HG03565 (cell line): Measurements from ENCODE around the gene SEH1L.
"Not testable (repeated sequence)": the region's sequence is repeated elsewhere in the genome, so short reads cannot be mapped to it uniquely, and the experiment has no call there.

Experiments
- ATAC-seq: cut with Tn5 transposase; IDR thresholded peaks from one replicate; pipeline ENCODE4 v1.9.1; 2021; ENCODE audit warnings: mild to moderate bottlenecking, moderate library complexity; ENCODE audit not compliant: unreplicated experiment

The SEH1L gene

DNA sequence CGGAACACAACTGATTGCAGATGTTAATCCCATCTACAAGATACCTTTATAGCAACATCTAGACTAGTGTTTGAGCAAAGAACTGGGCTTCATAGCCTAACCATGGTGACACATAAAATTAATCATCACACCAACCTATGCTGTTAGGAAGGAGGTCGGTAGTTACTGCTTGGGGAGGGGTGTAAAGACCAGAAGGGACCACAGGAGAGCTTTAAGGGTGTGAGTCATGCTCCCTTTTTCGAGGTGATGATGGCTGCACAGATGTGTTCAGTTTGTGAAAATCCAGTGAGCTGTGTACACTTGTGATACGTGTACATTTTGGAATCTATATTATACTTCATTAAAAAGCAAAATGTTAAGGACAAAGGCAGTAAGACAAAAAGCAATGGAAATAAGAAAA is 4.6 kb upstream of the SEH1L start:
- ATAC-seq: no peak

DNA sequence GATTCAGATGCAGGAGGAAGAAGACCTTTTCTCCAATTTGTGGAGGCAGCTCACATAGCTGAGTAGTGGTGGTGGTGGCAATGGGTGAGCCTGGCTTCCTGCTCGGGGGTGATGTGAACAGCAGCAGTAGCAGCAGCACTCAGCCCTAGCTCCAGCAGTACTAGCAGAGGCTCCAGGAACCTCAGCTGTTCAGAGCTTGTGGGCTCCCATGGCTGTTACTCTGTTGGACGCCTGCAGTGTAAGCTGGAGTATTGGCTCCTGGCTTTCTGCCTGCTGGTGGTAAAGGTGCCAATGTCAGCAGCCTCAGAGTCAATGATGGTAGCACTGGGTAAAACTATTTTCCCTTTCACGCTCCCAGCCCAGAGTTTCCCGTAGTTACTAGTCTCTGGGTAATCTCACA is 3.1 kb upstream of the SEH1L start:
- no peak for ATAC-seq

DNA sequence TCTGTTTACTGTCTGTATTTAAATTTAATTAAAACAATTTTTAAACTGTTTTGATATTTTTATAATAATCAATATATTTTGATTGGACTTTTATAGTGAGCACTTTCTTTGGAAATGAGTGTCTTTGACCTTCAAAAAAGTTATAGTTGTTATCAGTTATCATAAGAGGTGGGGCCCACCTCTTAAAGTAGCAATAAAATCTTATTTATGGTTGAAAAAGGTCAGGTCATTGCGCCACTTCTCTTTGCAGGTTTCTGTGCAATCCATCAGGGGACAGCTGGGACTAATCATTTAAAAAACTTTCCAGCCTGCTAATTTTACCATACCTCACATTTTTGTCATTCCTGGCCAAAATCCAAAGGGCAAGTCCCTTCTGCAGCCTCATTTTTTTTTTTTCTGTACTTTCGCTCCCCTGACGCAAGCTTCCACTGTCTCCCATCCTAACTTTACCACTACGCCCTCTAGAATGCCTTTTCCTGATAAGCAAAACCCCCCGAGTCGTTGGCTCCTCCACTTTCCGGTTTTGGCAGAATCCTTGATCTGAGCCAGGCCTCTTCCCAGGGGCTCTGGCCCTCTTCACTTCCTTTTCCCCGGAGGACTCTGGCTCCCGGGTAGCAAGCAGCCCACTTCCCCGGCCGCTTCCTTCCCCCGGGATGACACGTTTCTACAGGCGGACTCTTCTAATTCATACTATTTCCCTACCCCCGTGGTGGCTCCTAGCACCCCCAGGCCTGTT is 1.1 kb upstream of the SEH1L start:
- no peak for ATAC-seq

DNA sequence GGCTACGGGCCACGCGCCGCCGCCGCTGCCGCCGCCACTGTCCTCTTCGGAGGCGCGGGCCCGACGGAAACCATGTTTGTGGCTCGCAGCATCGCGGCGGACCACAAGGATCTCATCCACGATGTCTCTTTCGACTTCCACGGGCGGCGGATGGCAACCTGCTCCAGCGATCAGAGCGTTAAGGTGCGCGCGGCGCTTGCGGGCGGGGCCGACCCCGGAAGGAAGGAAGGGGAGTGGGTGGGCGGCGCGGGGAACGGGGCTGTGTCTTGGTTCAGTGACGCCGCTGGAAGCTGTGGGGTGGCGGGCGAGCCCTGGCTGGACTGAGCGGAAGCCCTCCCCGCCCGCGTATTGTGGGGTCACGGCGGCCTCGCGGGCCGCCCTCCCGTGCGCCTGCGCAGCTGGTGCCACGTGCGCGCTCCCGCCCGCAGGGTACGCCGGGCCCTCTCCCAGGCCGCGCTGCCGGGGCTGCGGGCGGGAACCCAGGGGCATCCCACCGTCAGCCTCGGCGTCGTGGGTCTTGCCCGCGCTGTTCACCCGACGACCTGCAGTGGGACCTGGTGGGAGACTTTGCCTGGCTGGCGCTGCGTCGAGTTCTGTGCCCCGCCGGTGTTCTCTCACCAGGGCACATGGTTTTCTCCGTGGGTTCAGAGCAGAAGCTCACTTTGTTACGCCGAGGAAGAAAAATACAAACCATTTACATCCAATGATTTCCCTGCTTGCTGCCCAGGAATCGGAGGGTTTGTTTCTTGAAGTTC is 416 bp downstream of the SEH1L start:
- peak; percentile 62 for ATAC-seq

DNA sequence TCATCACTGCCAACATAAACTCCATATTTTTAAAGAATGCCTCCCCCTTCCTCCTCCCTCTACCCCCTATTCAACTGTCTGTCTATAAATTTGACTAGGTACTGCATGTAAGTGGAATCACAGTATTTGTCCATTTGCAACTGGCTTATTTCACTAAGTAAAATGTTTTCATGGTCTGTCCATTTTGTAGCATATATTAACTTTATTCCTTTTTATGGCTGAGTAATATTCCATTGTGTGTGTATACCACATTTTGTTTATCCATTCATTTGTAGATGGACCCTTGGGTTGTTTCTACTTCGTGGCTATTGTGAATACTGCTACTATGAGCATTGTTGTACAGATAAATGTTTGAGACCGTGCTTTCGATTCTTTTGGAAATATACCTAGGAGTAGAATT is 10.7 kb downstream of the SEH1L start:
- no peak for ATAC-seq

DNA sequence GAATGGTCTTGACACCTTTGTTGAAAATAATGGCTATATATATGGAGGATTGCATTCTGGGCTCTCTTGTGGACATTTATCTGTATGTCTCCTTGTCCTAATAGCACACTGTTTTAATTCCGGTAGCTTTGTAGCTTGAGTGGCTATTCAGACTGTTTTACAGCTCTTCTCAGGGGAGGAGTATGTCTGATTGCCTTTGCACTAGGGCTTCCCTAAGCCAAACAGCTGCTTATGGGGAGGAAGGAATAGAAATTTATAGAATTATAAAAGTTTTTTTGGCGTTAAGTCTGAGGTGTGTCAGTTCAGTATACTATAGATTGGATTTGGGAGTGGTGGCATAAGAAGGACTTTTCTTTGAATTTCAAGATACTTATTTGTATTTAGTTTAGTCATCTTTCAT is 12.6 kb downstream of the SEH1L start:
- ATAC-seq: no peak

DNA sequence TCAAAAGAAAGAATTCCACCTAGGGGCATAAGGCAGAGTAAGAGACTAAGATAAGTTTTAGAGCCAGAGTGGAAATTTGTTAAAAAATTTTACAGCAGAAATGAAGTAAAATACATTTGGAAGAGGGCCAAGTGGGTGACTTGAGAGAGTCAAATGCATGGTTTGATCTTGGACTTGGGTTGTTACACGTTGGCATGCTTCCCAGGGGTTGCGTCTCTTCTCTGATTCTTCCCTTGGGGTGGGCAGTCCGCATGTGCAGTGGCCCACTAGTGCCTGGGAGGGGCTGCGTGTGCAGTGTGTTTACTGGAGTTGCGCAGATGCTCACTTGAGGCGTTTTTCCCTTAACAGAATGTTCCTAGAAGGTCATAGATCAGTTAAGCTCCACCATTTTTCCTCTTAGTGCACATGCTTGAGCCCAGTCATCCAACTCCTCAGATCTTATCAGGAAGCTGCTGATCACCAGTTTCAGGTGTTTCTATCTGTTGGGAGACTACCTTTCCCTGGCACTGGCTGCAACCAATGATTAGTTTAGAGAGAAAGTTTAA is 13.1 kb downstream of the SEH1L start:
- no peak for ATAC-seq

DNA sequence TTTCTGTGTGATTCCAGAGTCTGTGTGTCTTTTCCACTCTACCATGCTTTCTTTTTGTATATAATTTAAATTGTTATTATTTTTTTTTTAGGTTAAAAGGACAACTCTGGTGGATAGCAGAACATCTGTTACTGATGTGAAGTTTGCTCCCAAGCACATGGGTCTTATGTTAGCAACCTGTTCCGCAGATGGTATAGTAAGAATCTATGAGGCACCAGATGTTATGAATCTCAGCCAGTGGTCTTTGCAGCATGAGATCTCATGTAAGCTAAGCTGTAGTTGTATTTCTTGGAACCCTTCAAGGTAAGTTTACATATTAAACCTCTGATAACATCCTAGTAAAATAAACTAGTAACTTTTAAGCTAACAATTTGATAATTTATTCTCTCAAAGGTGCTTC is 15.3 kb downstream of the SEH1L start:
- no peak for ATAC-seq

DNA sequence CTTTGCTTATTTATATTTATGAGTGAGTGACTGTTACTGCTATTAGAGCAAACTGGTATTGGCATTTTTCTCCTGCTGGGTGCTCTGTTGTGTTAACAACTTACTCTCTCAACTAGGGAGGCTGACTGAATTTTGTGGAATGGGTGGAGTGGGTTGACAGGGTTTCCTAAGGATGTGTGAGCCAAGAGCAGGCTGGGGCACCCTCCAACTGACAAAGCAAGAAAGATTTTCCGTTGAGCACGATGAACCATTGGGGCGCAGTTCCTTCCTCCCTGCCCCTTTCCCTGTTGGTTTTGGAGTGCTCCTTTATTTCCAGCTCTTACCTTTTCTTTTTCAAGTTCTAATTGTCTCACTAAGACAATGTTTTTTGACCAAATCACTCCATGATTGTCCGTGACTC is 20.3 kb downstream of the SEH1L start:
- ATAC-seq: no peak

DNA sequence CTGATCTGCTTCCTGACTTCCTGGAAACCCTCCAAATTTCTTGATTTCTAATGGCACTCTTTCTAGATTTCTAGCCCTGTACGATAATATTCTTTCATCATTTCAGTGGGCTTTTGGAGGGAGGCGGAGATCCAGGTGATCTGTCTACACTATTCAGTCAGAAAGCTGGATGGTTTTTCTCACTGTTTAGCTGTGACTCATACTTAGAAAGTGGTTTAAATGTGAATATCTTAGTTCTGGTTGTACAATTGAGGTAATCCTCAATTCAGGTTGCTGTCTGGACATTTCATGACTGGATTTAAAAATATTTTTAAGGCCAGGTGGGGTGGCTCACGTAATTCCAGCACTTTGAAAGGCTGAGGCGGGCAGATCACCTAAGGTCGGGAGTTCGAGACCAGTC is 20.8 kb downstream of the SEH1L start:
- ATAC-seq: no peak

DNA sequence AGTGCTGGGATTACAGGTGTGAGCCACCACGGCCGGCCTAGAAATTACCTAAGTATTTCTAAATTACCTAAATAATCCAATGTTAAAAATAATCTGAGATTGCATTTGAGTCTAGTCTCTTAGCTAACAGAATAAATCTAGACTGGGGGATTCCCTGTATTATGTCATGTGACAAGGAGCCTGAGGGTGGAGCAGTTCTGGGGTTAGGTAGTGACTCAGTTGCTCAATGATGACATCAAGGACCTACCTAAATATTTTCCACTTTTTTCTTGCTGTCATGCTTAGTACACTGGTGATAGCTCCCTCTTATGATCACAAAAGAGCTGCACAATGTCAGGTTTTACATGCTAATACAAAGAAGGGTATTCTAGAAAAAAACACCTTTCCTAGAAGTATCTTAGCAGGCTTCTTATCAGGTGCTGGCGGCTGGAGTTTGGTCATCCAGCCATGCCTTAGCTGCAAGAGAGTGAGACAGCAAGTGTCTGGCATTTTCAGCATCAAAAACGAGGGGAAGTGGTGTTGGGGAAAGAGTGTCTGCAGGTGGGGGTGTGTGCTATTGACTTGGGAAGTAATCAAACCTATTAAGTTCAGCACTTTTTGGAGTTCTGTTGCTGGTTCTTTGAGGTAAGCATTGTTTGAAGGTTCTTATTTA is 25.9 kb downstream of the SEH1L start:
- no peak for ATAC-seq

DNA sequence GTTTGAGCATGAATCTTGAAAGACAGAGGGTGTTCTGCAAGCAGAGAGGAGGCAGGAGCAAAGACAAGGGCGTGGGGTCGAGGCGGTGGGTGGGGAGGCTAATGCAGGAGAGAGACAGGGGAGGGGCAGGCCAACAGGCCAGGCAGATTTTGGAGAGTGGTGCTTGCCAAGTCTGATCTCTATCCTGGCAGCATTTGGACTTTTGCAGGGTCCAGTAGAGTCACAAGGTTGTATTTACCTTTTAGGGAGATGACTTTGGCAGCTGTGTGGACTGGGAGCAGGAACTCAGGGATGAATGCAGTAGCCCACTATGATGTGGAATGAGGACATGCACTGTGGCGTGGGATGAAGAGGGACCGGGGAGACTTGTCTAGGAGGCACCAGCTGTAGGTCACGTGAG is 27.7 kb downstream of the SEH1L start:
- no peak for ATAC-seq

DNA sequence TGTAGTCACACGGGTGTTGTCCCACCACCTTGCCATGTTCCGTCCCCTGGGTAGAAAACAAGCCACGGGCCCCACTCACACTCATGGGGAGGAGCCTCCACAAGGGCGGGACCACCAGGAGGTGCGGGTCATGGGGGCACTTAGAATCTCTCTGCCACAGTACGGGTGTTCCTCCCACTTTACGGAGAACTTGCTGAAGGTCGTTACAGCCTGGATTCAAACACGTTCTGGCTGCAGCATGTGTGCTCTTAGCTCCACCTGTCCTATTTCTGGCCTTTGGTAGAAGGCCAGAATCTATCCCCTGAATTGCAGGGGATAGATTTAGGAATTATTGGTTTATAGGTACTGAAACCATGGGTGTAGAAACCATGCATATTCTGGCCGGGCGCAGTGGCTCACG is 28.5 kb downstream of the SEH1L start:
- no peak for ATAC-seq

DNA sequence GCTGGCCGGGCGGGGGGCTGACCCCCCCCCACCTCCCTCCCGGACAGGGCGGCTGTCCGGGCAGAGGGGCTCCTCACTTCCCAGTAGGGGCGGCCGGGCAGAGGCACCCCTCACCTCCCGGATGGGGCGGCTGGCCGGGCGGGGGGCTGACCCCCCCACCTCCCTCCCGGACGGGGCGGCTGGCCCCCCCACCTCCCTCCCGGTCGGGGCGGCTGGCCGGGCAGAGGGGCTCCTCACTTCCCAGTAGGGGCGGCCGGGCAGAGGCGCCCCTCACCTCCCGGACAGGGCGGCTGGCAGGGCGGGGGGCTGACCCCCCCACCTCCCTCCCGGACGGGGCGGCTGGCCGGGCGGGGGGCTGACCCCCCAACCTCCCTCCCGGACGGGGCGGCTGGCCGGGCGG is 32.3 kb downstream of the SEH1L start:
- not testable (repeated sequence) for ATAC-seq

DNA sequence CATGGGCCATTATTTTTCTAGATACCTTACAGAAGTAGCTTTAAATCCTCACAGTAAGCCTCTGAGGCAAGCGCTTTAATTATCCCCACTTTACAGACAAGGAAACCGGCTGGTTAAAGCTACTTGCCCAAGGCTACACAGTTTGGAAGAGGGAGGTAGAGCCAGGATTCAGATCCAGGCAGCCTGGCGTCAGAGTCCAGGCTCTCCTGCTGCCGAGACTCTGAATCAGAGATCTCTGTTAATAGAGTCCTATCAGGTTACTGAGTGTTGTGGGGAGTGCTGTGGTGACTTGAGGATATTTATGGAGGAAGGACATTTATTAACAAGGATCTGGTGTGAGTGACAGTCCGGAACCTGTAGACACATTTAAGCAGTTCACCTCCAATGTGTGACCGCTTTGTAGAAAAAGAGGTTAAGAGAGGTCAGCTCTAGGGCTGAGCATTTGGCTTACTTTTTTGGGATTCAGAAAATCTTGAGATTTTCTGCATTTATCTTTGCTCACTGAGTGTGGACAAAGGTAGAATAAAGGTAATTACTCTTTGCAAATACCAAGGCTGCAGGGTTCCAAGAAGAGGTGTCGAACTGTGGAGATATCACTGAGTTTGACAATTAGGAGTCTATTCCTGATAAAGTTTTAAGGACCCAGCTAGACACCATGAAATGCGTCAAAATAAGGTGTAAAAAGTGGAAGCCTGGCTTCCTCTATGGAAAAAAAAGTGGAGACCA is 41.7 kb downstream of the SEH1L start:
- no peak for ATAC-seq

DNA sequence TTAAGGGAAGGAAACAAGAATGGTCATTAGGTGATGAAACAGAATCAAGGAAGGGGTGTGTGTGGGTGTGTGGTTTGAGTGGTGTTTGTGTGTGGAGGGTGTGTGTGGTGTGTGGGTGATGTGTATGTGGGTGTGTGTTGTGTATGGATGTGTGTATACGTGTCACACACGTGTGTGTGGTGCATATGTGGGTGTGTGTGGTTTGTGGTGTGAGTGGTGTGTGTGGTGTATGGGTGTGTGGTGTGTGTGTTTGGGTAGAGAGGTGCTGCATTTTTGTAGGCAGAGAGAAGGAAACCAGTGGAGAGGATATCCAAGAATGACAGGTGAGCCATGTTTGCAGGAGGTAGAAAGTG is 42.3 kb downstream of the SEH1L start:
- ATAC-seq: no peak

DNA sequence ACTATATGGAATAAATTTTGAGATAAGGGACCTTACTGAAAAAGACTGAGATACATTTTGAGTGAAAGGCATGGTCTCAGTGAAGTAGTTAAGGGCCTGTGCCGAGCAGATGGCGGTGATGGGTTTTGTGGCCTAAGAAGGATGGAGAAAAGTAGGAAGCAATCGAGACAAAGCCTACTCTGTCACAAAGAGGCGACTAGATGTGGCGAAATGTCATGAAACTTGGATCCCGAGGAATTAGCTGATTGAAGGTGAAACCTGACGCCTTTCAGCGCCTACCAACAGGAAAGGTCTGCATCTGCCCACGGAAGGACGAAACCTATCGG is 42.8 kb downstream of the SEH1L start:
- ATAC-seq: no peak

DNA sequence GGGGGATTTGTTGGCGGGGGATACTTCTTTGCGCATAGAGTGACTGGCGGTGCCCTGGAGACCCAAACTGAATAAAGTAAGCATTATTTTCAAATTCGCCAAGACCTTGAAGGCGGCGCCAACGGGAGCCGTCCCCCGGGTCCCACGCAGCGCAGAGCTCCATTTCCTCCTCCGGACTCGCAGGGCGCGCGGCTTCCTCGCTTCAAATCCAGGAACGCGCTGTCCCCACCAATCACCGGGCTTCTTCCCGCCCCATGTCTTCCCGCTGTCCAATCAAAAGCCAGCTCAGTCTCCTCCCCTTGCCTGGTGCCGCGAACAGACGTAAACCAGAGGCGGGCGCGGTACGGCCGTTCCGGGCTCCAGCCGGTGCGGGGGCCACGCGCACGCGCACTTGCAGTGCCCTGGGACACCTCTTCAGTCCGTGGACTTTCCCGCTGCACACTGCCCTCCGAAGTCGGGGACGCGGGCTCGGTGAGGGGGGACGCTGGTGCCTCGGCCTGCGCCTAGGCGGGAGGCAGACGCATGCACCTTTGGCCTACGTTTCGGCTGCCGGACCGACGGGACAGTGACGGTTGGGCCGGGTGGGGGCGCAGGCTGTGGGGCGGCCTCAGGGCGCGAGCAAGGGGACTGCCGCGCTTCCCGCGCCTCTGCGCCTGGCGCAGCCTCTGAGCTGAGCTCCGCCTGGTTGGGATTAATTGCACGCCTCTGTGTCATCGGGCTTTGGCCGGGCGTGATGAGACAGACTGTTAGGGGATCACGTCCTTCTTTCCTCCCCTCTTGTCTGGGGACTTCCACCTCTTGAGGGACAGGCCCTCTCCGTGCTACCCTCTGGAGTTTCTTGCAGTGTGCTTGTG is 43.4 kb downstream of the SEH1L start, which contains the start of gene CEP192:
CEP192 (plus strand) TSS at position 396 of the 854 bp plus-strand sequence. CDS start 8,063 bp downstream, outside the sequence.
- ATAC-seq: peak; percentile 78

DNA sequence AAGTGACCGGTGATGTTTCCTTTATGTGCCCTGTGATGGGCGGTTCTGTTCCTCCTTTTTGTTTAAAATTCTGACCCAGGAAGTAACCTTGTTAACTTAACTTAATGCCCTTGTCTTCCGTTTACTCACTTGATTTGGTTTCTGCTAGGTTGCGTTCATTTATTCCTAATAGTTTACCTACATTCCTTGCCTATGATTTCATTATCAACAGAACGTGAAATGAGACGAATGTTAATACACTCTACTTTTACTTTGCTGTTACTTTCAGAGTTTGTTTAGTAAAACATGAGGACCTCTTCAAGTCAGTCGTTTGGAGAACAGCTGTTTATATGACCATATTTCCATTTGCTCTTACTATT is 44.0 kb downstream of the SEH1L start:
- no peak for ATAC-seq

DNA sequence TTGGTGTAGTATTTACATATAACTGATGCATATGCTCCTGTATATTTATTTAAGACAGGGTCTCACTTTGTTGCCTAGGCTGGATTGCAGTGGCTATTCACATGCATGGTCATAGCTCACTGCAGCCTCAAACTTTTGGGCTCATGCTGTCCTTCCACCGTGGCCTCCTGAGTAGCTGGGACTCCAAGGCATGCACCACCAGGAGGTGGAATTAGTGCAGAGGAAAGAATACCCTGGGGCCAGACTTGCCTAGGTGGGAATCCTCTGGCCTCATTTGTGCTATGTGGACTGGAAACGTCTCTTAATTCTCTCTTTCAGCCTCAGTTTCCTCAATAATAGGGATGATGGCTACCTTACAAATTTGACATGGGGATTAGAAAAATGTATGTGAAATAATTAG is 45.6 kb downstream of the SEH1L start:
- ATAC-seq: no peak
